Memory B cell (primary cell): ENCODE measurements around the gene PADI6.
"Not testable (repeated sequence)": the region's sequence is repeated elsewhere in the genome, so short reads cannot be mapped to it uniquely, and the experiment has no call there.

Experiments used
- ATAC-seq: fragments of 150-1000 bp; cut with Tn5 transposase; 2 replicates; pipeline ENCODE4 v1.10.0; 2021; ENCODE audit warnings: low read depth, mild to moderate bottlenecking, moderate library complexity
- DNase-seq, 2 donors: peaks; one replicate each; pipeline ENCODE4 v3.0.0; 2022; ENCODE audit warnings: low spot score in 2 of 2
- H3K27ac Mint-ChIP-seq: one replicate; pipeline ENCODE4 v1.8.0; 2022; ENCODE audit warnings: mild to moderate bottlenecking, moderate library complexity, mixed read lengths
- H3K27me3 Mint-ChIP-seq: one replicate; pipeline ENCODE4 v1.8.0; 2022; ENCODE audit warnings: mixed read lengths
- H3K36me3 Mint-ChIP-seq: one replicate; pipeline ENCODE4 v1.8.0; 2022; ENCODE audit warnings: mild to moderate bottlenecking, mixed read lengths
- H3K4me1 Mint-ChIP-seq: one replicate; pipeline ENCODE4 v1.8.0; 2022; ENCODE audit warnings: mixed read lengths
- H3K4me3 Mint-ChIP-seq: one replicate; pipeline ENCODE4 v1.8.0; 2022; ENCODE audit warnings: mild to moderate bottlenecking, moderate library complexity, mixed read lengths
- H3K9me3 Mint-ChIP-seq: one replicate; pipeline ENCODE4 v1.8.0; 2022; ENCODE audit warnings: mixed read lengths

The PADI6 gene

GRCh38 chr1:17371896-17372295 is at the start of gene PADI6:
Gene PADI6, plus strand, starts transcription at chr1:17372196. Its CDS starts 50 bp downstream, at chr1:17372246.
- Mint-ChIP-seq H3K27me3 (peaks cover 5% of the 10 kb centered on the region), H3K27ac (no peak within 1 kb of the TSS), H3K9me3 (no peaks in the 10 kb centered on the region), H3K4me1 (no peaks in the 10 kb centered on the region), H3K4me3 (no peak within 1 kb of the TSS), H3K36me3 (no peaks in the 10 kb centered on the region)
- DNase-seq (no peak), ATAC-seq (no peak)

- ATAC-seq (no peak), DNase-seq (no peak)
- no peak overlapping the region for H3K4me3 Mint-ChIP-seq
- peaks cover 2% of the 10 kb centered on the region for H3K9me3 Mint-ChIP-seq
- H3K27me3 Mint-ChIP-seq = peaks cover 21% of the 10 kb centered on the region
- H3K36me3 Mint-ChIP-seq = no peaks in the 10 kb centered on the region
- no peaks in the 10 kb centered on the region for H3K4me1 Mint-ChIP-seq
- no peak overlapping the region for H3K27ac Mint-ChIP-seq
Observed at GRCh38 chr1:17328855-17329254, 43.1 kb upstream of the PADI6 start.

DNA sequence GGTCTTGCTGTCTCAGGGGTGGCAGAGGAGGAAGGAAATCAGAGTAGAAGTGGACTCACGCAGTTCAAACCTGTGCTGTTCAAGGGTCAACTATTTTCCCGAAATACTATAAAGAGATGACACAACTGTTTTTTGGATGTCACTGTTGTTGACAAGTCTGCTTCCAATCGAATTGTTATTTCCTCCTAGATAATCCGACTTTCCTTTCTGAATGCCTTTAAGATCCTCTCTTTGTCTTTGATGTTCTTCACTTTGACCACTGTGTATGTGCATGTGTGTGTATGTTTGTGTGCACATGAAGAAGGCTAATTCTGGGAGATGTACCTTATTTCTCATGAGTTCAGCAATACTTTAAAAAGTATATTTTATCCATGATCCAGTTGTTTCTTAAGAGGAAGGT is 42.4 kb upstream of the PADI6 start:
- Mint-ChIP-seq H3K27me3 (peaks cover 22% of the 10 kb centered on the region), H3K4me3 (no peak overlapping the region), H3K27ac (no peak overlapping the region), H3K36me3 (no peaks in the 10 kb centered on the region), H3K4me1 (no peaks in the 10 kb centered on the region), H3K9me3 (peaks cover 2% of the 10 kb centered on the region)
- ATAC-seq (no peak), DNase-seq (no peak)

GRCh38 chr1:17330856-17331255 is 41.1 kb upstream of the PADI6 start:
- ATAC-seq (no peak), DNase-seq (no peak)
- H3K36me3 Mint-ChIP-seq = no peaks in the 10 kb centered on the region
- H3K4me1 Mint-ChIP-seq = no peaks in the 10 kb centered on the region
- no peak overlapping the region for H3K27ac Mint-ChIP-seq
- H3K9me3 Mint-ChIP-seq = no peaks in the 10 kb centered on the region
- H3K4me3 Mint-ChIP-seq = no peak overlapping the region
- H3K27me3 Mint-ChIP-seq = peaks cover 24% of the 10 kb centered on the region

- no peak for DNase-seq
- H3K4me1 Mint-ChIP-seq = no peaks in the 10 kb centered on the region
- no peaks in the 10 kb centered on the region for H3K36me3 Mint-ChIP-seq
- H3K9me3 Mint-ChIP-seq = no peaks in the 10 kb centered on the region
- H3K4me3 Mint-ChIP-seq = no peak overlapping the region
- no peak for ATAC-seq
- peaks cover 26% of the 10 kb centered on the region for H3K27me3 Mint-ChIP-seq
- H3K27ac Mint-ChIP-seq = no peak overlapping the region
Observed at GRCh38 chr1:17333081-17333480, 38.9 kb upstream of the PADI6 start.

DNA sequence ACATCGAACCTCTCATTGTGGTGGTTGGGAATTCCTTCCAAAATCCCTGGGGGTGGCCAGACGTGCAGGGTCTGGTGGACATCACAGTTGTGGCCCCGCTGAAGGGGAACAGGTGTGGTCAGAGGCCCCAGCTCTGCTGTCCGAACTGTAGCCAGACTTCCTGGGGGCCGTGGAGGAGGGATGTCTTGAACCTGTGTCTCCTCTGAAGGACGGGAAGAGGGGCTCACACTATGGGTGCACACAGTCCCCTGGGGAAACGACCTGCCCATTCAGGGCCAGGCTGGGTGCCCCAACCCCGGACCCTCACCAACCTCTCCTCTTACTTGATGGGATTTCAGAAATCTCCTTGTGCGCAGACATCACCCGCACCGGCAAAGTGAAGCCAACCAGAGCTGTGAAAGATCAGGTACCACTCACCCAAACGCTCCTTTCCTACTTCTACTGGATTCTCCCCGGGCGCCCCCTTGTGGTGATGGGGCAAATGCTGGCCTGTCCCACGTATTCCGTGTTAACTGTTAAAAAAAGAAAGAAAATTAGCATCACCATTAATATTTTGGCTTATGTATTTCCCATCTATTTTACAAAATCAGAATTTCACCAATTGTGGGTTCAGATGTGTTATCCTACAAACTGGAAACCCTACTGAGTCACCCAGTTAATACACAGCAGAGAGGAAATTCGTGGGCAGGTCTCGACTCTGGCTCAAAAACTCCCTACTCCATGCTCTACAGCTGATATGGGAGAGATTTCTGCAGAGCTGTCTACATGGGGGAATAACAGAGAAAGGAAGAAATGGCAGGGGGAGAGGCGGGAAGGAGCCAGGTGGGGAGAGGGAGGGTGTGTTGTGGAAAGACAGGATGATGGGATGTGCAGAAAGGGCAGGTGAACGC is 35.9 kb upstream of the PADI6 start:
- ATAC-seq (peak; percentile 70), DNase-seq (peak; percentile 57 to 72)
- Mint-ChIP-seq H3K27ac (no peak overlapping the region), H3K36me3 (no peaks in the 10 kb centered on the region), H3K9me3 (no peaks in the 10 kb centered on the region), H3K27me3 (peaks cover 24% of the 10 kb centered on the region), H3K4me3 (no peak overlapping the region), H3K4me1 (no peaks in the 10 kb centered on the region)

DNA sequence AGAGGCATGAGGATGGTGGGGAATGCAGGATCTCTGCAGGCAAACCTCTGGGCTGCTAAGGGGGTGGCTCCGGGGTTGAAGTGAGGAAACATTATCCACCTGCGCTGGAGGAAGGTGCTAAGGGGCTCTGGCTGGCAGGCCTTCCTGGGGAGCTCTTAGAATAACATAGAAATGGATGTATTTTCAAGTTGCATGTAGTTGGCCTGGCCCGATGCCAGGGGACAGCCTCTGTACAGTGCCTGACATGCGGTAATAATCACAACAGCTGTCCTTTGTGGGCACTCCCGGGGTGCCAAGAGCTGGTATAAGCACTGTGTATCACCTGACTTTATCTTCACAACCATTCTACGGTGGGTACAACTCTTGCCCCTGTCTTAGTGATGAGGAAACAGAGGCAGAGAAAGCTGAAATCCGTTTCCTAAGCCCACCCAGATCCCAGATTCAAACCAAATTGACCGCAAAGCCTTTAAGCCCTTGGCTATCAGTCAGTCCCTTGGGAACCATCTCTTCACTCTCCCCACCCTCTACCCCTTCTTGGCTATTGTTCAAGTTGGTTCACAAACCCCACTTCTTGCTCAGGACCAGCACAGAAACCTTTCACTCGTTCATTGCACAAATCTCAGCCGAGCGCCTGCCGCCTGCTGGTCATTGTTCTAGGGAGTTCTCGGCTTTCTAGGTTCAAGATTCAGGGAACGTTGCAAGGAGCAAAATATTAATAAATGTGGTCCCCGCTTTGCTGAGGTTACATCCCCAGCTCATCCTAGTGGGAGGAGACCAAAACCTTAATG is 33.1 kb upstream of the PADI6 start:
- H3K4me1 Mint-ChIP-seq = no peaks in the 10 kb centered on the region
- H3K27ac Mint-ChIP-seq = no peak overlapping the region
- peaks cover 16% of the 10 kb centered on the region for H3K27me3 Mint-ChIP-seq
- no peaks in the 10 kb centered on the region for H3K36me3 Mint-ChIP-seq
- H3K9me3 Mint-ChIP-seq = peaks cover 3% of the 10 kb centered on the region
- DNase-seq = no peak
- no peak overlapping the region for H3K4me3 Mint-ChIP-seq
- ATAC-seq = no peak

DNA sequence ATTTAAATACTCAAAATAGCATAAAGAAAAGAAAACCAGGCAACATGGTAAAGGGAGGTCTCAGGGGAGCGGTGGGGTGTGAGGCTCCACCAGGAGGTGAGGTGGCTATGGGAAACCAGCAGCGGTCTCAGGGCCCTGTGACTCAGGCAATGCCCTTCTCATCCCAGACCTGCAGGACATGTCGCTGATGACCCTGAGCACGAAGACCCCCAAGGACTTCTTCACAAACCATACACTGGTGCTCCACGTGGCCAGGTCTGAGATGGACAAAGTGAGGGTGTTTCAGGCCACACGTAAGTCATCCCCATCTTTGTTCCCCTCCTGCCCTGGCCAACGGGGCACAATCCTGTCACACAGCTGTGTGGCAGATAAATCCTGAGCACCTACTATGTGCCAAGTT is 32.5 kb upstream of the PADI6 start:
- no peak overlapping the region for H3K27ac Mint-ChIP-seq
- H3K9me3 Mint-ChIP-seq = peaks cover 4% of the 10 kb centered on the region
- H3K36me3 Mint-ChIP-seq = no peaks in the 10 kb centered on the region
- DNase-seq (no peak), ATAC-seq (no peak)
- no peaks in the 10 kb centered on the region for H3K4me1 Mint-ChIP-seq
- no peak overlapping the region for H3K4me3 Mint-ChIP-seq
- peaks cover 16% of the 10 kb centered on the region for H3K27me3 Mint-ChIP-seq

DNA sequence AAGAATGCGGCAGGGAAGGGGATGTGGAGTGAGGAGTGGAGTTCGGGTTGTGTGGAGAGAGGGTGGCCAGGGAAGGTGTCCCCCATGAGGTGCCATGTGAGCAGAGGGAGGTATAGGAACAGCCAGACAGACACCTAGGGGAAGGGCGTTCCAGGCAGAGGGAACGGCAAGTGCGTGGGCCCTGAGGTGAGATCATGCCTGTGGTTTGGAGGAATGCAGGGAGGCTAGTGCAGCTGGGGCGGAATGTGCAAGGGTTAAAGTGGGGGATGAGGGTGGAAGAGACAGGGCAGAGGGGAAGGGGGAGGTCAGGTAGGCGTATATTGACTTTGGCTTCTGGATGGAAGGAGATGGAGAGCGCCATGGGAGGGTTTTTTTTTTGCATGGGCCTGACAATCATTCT is 31.6 kb upstream of the PADI6 start:
- ATAC-seq (no peak), DNase-seq (no peak)
- H3K4me1 Mint-ChIP-seq = no peaks in the 10 kb centered on the region
- H3K27ac Mint-ChIP-seq = no peak overlapping the region
- peaks cover 4% of the 10 kb centered on the region for H3K9me3 Mint-ChIP-seq
- H3K4me3 Mint-ChIP-seq = no peak overlapping the region
- H3K36me3 Mint-ChIP-seq = no peaks in the 10 kb centered on the region
- peaks cover 16% of the 10 kb centered on the region for H3K27me3 Mint-ChIP-seq

GRCh38 chr1:17342014-17342441 is 30.0 kb upstream of the PADI6 start:
- DNase-seq (no peak), ATAC-seq (no peak)
- H3K27ac Mint-ChIP-seq = no peak overlapping the region
- H3K36me3 Mint-ChIP-seq = peaks cover 2% of the 10 kb centered on the region
- no peaks in the 10 kb centered on the region for H3K4me1 Mint-ChIP-seq
- H3K27me3 Mint-ChIP-seq = peaks cover 17% of the 10 kb centered on the region
- no peak overlapping the region for H3K4me3 Mint-ChIP-seq
- H3K9me3 Mint-ChIP-seq = peaks cover 6% of the 10 kb centered on the region

DNA sequence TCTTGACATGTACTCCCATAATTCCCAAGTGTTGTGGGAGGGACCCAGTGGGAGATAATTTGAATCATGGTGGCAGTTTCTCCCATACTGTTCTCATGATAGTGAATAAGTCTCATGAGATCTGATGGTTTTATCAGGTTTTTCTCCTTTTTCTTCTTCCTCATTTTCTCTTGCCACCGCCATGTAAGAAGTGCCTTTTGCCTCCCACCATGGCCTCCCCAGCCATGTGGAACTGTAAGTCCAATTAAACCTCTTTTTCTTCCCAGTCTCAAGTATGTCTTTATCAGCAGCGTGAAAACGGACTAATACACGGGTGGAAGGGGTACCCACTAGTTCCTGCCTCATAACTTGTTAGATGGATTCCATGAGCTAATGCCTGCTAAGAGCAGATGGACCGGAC is 26.5 kb upstream of the PADI6 start:
- H3K27me3 Mint-ChIP-seq = peaks cover 16% of the 10 kb centered on the region
- not testable (repeated sequence) for H3K4me1 Mint-ChIP-seq, ATAC-seq, H3K9me3 Mint-ChIP-seq, H3K36me3 Mint-ChIP-seq, H3K4me3 Mint-ChIP-seq, H3K27ac Mint-ChIP-seq, DNase-seq

DNA sequence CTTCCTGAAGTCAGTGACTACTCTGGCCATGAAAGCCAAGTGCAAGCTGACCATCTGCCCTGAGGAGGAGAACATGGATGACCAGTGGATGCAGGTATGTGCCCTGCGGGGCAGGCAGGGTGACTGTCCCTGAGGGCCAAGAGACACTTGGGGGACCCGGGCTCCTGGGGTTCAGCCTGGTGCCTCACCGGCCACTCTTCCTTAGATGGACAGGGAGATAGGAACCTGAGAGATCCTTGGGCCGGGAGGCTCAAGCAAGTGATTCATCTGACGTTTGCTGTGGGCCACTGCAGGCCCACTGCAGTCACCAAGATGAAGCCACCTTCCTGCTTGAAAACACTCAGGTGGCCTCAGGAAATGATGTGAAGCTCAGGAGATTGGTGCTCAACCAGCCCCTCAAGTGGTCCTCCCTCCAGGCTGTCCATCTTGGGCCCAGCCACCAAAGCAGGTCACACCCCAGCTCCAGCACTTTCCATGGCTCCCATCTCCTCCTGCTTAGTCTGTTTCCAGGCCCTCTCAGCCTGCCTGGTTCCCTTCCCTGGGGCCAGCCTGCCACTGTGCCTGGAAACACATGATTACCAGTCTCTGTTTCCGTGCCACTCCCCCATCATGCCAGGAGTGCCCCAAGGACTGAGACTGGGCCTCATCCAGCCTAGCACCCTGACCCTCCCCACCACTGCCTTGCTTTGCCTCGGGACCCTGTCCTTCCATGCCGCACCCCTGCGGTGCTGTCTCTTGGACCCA is 25.8 kb upstream of the PADI6 start:
- Mint-ChIP-seq H3K4me3 (no peak overlapping the region), H3K27me3 (peaks cover 18% of the 10 kb centered on the region), H3K4me1 (no peaks in the 10 kb centered on the region), H3K9me3 (peaks cover 6% of the 10 kb centered on the region), H3K36me3 (peaks cover 2% of the 10 kb centered on the region), H3K27ac (no peak overlapping the region)
- no peak for DNase-seq
- no peak for ATAC-seq

DNA sequence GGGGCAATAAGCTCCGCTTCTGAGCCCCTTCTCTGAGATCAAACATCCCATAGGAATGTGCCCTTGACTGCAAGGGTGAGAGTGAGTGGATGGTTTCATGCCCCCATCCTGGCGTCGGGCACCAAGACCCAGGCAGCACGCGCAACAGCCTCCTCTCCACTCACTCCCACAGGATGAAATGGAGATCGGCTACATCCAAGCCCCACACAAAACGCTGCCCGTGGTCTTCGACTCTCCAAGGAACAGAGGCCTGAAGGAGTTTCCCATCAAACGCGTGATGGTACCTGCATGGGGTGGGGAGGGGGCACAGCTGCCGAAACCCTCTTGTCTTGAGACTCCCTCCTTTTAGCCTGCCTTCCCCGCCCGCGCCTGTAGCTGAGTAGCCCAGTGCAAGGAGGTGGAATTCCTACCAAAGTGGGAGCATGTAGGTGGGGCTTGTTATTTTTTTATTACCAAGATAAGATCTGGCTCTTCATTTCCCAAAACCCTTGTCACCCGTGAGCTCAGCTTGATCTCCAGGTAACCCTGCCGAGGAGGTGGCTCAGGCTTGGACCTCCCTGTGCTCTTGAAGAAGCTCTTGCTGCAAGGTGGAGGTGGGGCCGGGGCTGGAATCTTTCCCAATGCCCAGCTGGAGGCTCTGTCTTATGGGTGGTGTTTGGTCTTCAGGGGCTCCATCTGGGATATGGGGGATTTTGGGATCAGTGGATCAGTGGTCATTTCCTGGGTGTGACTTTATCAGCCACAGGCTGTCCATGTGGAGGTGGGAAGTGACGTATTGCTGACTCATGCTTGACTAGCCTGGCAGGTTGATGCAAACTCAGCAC is 24.0 kb upstream of the PADI6 start:
- Mint-ChIP-seq H3K36me3 (peaks cover 2% of the 10 kb centered on the region), H3K27ac (no peak overlapping the region), H3K27me3 (peaks cover 30% of the 10 kb centered on the region), H3K4me1 (no peaks in the 10 kb centered on the region), H3K9me3 (peaks cover 6% of the 10 kb centered on the region), H3K4me3 (no peak overlapping the region)
- ATAC-seq (no peak), DNase-seq (no peak)
